HepG2 (cell line): Measurements from ENCODE around the gene TMEM106B. TPM values are rescaled to one million over a fixed set of nuclear protein-coding genes. Genes with fewer than 3 reads are reported as not detected.

Source experiments
- ATAC-seq: fragments of 200-7000 bp; cut with Tn5 transposase; 3 replicates; pipeline ENCODE4 v1.9.1; 2020; ENCODE audit warnings: mild to moderate bottlenecking, moderate library complexity
- BruUV-seq: library from RNA; stranded (reverse); fragments of 400-500 nt; replicated peaks from 2 replicates; lab custom pipeline; 2021; lab: Mats Ljungman, UMichigan
- CTCF ChIA-PET: fragments of 300-600 bp; formaldehyde crosslinking; extraction: SDS; loops from one replicate; lab custom pipeline; 2021; ENCODE audit warnings: low total read pairs, inconsistent platforms, low intra/inter-chr PET ratio; lab: Yijun Ruan, JAX
- POLR2A ChIA-PET: fragments of 350-600 bp; sonication (Branson Sonifier 250); formaldehyde crosslinking; loops from one replicate; lab custom pipeline; 2020; ENCODE audit warnings: antibody characterized with exemption, inconsistent platforms; lab: Yijun Ruan, JAX
- DNase-seq: peaks from one replicate; pipeline ENCODE4 v3.0.0-alpha.2; 2015; ENCODE audit warnings: low spot score
- FAIRE-seq: peaks from 3 replicates; lab custom pipeline; 2011; peaks lifted over from hg19 to GRCh38; lab: Jason Lieb, UNC
- H2AFZ ChIP-seq: one replicate; pipeline ENCODE4 v1.6.1; 2011; ENCODE audit warnings: low read length, inconsistent platforms
- H3K27ac ChIP-seq: fragments of 300-600 bp; 3 replicates; pipeline ENCODE4 v1.8.0; 2011; ENCODE audit warnings: mixed run types, mild to moderate bottlenecking, mixed read lengths, low read length, inconsistent platforms; ENCODE audit not compliant: insufficient read depth; ENCODE audit errors: extremely low read length
- H3K27me3 ChIP-seq, 2 experiments: fragments of 200-600 bp in 1 of 2; 2 replicates in 1 of 2; 3 replicates in 1 of 2; pipeline versions ENCODE4 v1.6.0 to v1.8.0; 2011; ENCODE audit warnings: low read length in 2 of 2, mild to moderate bottlenecking in 2 of 2, moderate library complexity in 2 of 2, inconsistent platforms in 1 of 2; ENCODE audit not compliant: insufficient read depth in 2 of 2, control insufficient read depth in 1 of 2
- H3K36me3 ChIP-seq, 2 experiments: fragments of 200-600 bp in 1 of 2; replicated peaks in 1 of 2; 2 replicates in 1 of 2; 3 replicates in 1 of 2; pipeline versions ENCODE4 v1.5.1 to v1.8.0; 2011; ENCODE audit warnings: low read length in 2 of 2, inconsistent platforms in 1 of 2; ENCODE audit not compliant: insufficient read depth in 2 of 2, control insufficient read depth in 1 of 2
- H3K4me1 ChIP-seq: 2 replicates; pipeline ENCODE4 v1.5.1; 2012; ENCODE audit warnings: low read length, inconsistent platforms; ENCODE audit not compliant: insufficient read depth
- H3K4me2 ChIP-seq: 2 replicates; pipeline ENCODE4 v1.6.0; 2011; ENCODE audit warnings: low read depth, low read length, inconsistent platforms
- H3K4me3 ChIP-seq, 3 experiments: fragments of 200-600 bp in 1 of 3; sonication (generic), shearing (Covaris generic) in 1 of 3; replicated peaks in 1 of 3; 2 replicates each; pipeline ENCODE4 v1.5.1; 2011 to 2016; ENCODE audit warnings: low read length in 3 of 3, inconsistent platforms in 2 of 3, low read depth in 2 of 3, mild to moderate bottlenecking in 2 of 3, control low read depth in 1 of 3, mixed read lengths in 1 of 3; ENCODE audit not compliant: insufficient read depth in 1 of 3
- H3K79me2 ChIP-seq: one replicate; pipeline ENCODE4 v1.6.1; 2011; ENCODE audit warnings: low read length, inconsistent platforms; ENCODE audit not compliant: insufficient read depth
- H3K9ac ChIP-seq: 2 replicates; pipeline ENCODE4 v1.6.0; 2011; ENCODE audit warnings: mild to moderate bottlenecking, low read depth, low read length, inconsistent platforms; ENCODE audit not compliant: insufficient read depth
- H3K9me3 ChIP-seq: 2 replicates; pipeline ENCODE4 v1.5.1; 2012; ENCODE audit warnings: mild to moderate bottlenecking, low read length
- H4K20me1 ChIP-seq: 2 replicates; pipeline ENCODE4 v1.6.0; 2011; ENCODE audit warnings: inconsistent platforms, mild to moderate bottlenecking, low read length, moderate library complexity; ENCODE audit not compliant: insufficient read depth
- ATAD3A ChIP-seq: sonication (generic); formaldehyde crosslinking; IDR thresholded peaks from 2 replicates; pipeline ENCODE4 v1.4.0; 2020; ENCODE audit warnings: missing genetic modification reagents
- ELF4 ChIP-seq: sonication (generic); formaldehyde crosslinking; IDR thresholded peaks from 2 replicates; pipeline ENCODE4 v1.5.0; 2020; ENCODE audit warnings: missing genetic modification reagents, mild to moderate bottlenecking, moderate library complexity, borderline replicate concordance
- HDAC6 ChIP-seq: fragments of 200-600 bp; sonication (generic); IDR thresholded peaks from 2 replicates; pipeline ENCODE4 v1.7.0; 2017; ENCODE audit warnings: mild to moderate bottlenecking, antibody characterized with exemption, low read length, low read depth
- MEF2D ChIP-seq: sonication (generic); formaldehyde crosslinking; IDR thresholded peaks from 2 replicates; pipeline ENCODE4 v1.5.1; 2020; ENCODE audit warnings: mild to moderate bottlenecking, missing genetic modification reagents
- ZNF205 ChIP-seq: IDR thresholded peaks from 2 replicates; pipeline ENCODE4 v1.6.1; 2018; ENCODE audit warnings: missing biosample characterization, missing genetic modification reagents
- ZNF530 ChIP-seq: sonication (generic); formaldehyde crosslinking; IDR thresholded peaks from 2 replicates; pipeline ENCODE4 v1.5.0; 2020; ENCODE audit warnings: low read depth, mild to moderate bottlenecking, missing genetic modification reagents
- WGBS: methylation state at CpG from one replicate; pipeline ENCODE4 v1.1.6; 2017; ENCODE audit warnings: low lambda C conversion rate; 5-methylcytosine and 5-hydroxymethylcytosine counted together
- in situ Hi-C: cut with HindIII; loops from 2 replicates; pipeline ENCODE4 v1.10.0; 2017; ENCODE audit warnings: low pct_unique_long_range_greater_than_20kb; ENCODE audit not compliant: extremely low pct_ligation_motif_present
- intact Hi-C: fragments of 100-400 bp; cut with micrococcal nuclease; formaldehyde crosslinking; loops from one replicate; pipeline ENCODE4 v1.10.0; 2022; ENCODE audit not compliant: unreplicated experiment
- polyA plus RNA-seq, 8 experiments: library from polyadenylated mRNA; depleted of rRNA in 3 of 8; stranded (reverse) in 7 of 8; unstranded in 1 of 8; fragments of >200 nt; fragmentation: Illumina TruSeq in 4 of 8; extraction: Trizol in 4 of 8; gene quantifications; 2 replicates each; pipeline versions ENCODE4 v1.2.1 to v1.2.3, GENCODE V29; 2011 to 2016; ENCODE audit warnings: low read depth in 4 of 8, missing spikeins in 1 of 8, mixed read lengths in 1 of 8; ENCODE audit not compliant: insufficient read depth in 1 of 8
- total RNA-seq, 5 experiments: library from RNA; depleted of rRNA; stranded (reverse); fragments of >200 nt; fragmentation: Illumina TruSeq; extraction: Trizol; gene quantifications; 2 replicates each; pipeline ENCODE4 v1.2.3, GENCODE V29; 2016; ENCODE audit warnings: low read depth in 1 of 5
- TF ChIP-seq, protein P1 (sequence below): sonication (generic); formaldehyde crosslinking; IDR thresholded peaks from 2 replicates; pipeline ENCODE4 v1.5.0; 2020; ENCODE audit warnings: mild to moderate bottlenecking, missing genetic modification reagents, borderline replicate concordance
- TF ChIP-seq, protein P2 (sequence below): sonication (generic); formaldehyde crosslinking; IDR thresholded peaks from 2 replicates; pipeline ENCODE4 v1.4.0; 2020; ENCODE audit warnings: mild to moderate bottlenecking, missing genetic modification reagents, borderline replicate concordance
- TF ChIP-seq, protein P3 (sequence below): sonication (generic); formaldehyde crosslinking; IDR thresholded peaks from 2 replicates; pipeline ENCODE4 v1.4.0; 2020; ENCODE audit warnings: missing genetic modification reagents

The TMEM106B gene
- total and polyA plus RNA-seq, 2 of the 13 experiments (the other 11 are each of a cell fraction or from before 2014, with no cell fraction given) = 16.8 to 25.1 TPM

DNA sequence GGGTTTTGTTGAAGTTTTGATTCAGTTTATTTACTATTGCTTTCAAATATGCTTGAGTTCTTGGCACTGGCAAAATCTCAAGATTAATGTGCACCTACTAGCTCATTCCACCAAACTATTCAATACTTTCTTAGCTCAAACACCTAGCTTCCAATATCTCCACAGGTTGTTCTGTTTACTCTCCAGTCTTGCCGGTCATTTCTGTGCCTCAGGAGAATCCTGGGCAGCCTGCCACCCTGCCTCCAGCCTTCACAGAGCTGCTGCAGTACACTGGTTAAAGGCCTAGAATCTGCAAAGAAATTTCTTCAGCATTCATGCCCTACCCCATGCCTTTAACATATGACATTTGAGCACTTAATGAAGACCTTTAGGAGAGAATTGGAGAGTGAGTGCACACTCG lies 4.0 kb upstream of the TMEM106B start:
- H3K27me3 ChIP-seq = no peaks in the 10 kb centered on the region; a peak in 1 of 5 replicates
- in situ Hi-C loops (no loop called here), intact Hi-C loops (no loop called here)
- no peaks in the 10 kb centered on the region for H3K36me3 ChIP-seq
- no peaks in the 10 kb centered on the region for H4K20me1 ChIP-seq
- no peak overlapping the region for H3K9ac ChIP-seq
- H3K4me1 ChIP-seq = peaks cover 11% of the 10 kb centered on the region; the same call in 1 of the 2 replicates
- no peaks in the 10 kb centered on the region for H3K9me3 ChIP-seq
- WGBS = 3% methylated on average over 2 of the region's 2 CpGs
- H3K4me3 ChIP-seq = no peak overlapping the region
- ATAC-seq = no peak
- BruUV-seq = no TSS peak
- H3K79me2 ChIP-seq = no peaks in the 10 kb centered on the region
- peak overlapping the region; percentile 56 for H2AFZ ChIP-seq
- no peak for FAIRE-seq
- no peak for TF ChIP-seq ZNF205 (CRISPR knock-in tag)
- TF ChIP-seq HDAC6 = no peak
- TF ChIP-seq ATAD3A (CRISPR knock-in tag) = no peak
- TF ChIP-seq MEF2D (CRISPR knock-in tag) = no peak
- TF ChIP-seq, protein P1, sequence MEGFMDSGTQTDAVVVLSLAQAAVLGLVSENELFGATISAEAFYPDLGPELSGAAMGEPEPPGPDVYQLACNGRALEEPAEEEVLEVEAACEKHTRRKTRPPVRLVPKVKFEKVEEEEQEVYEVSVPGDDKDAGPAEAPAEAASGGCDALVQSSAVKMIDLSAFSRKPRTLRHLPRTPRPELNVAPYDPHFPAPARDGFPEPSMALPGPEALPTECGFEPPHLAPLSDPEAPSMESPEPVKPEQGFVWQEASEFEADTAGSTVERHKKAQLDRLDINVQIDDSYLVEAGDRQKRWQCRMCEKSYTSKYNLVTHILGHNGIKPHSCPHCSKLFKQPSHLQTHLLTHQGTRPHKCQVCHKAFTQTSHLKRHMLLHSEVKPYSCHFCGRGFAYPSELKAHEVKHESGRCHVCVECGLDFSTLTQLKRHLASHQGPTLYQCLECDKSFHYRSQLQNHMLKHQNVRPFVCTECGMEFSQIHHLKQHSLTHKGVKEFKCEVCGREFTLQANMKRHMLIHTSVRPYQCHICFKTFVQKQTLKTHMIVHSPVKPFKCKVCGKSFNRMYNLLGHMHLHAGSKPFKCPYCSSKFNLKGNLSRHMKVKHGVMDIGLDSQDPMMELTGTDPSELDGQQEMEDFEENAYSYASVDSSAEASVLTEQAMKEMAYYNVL = no peak
- TF ChIP-seq ELF4 (CRISPR knock-in tag) = no peak
- TF ChIP-seq, protein P2, sequence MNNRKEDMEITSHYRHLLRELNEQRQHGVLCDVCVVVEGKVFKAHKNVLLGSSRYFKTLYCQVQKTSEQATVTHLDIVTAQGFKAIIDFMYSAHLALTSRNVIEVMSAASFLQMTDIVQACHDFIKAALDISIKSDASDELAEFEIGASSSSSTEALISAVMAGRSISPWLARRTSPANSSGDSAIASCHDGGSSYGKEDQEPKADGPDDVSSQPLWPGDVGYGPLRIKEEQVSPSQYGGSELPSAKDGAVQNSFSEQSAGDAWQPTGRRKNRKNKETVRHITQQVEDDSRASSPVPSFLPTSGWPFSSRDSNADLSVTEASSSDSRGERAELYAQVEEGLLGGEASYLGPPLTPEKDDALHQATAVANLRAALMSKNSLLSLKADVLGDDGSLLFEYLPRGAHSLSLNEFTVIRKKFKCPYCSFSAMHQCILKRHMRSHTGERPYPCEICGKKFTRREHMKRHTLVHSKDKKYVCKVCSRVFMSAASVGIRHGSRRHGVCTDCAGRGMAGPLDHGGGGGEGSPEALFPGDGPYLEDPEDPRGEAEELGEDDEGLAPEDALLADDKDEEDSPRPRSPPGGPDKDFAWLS (CRISPR knock-in tag) = no peak
- TF ChIP-seq, protein P3, sequence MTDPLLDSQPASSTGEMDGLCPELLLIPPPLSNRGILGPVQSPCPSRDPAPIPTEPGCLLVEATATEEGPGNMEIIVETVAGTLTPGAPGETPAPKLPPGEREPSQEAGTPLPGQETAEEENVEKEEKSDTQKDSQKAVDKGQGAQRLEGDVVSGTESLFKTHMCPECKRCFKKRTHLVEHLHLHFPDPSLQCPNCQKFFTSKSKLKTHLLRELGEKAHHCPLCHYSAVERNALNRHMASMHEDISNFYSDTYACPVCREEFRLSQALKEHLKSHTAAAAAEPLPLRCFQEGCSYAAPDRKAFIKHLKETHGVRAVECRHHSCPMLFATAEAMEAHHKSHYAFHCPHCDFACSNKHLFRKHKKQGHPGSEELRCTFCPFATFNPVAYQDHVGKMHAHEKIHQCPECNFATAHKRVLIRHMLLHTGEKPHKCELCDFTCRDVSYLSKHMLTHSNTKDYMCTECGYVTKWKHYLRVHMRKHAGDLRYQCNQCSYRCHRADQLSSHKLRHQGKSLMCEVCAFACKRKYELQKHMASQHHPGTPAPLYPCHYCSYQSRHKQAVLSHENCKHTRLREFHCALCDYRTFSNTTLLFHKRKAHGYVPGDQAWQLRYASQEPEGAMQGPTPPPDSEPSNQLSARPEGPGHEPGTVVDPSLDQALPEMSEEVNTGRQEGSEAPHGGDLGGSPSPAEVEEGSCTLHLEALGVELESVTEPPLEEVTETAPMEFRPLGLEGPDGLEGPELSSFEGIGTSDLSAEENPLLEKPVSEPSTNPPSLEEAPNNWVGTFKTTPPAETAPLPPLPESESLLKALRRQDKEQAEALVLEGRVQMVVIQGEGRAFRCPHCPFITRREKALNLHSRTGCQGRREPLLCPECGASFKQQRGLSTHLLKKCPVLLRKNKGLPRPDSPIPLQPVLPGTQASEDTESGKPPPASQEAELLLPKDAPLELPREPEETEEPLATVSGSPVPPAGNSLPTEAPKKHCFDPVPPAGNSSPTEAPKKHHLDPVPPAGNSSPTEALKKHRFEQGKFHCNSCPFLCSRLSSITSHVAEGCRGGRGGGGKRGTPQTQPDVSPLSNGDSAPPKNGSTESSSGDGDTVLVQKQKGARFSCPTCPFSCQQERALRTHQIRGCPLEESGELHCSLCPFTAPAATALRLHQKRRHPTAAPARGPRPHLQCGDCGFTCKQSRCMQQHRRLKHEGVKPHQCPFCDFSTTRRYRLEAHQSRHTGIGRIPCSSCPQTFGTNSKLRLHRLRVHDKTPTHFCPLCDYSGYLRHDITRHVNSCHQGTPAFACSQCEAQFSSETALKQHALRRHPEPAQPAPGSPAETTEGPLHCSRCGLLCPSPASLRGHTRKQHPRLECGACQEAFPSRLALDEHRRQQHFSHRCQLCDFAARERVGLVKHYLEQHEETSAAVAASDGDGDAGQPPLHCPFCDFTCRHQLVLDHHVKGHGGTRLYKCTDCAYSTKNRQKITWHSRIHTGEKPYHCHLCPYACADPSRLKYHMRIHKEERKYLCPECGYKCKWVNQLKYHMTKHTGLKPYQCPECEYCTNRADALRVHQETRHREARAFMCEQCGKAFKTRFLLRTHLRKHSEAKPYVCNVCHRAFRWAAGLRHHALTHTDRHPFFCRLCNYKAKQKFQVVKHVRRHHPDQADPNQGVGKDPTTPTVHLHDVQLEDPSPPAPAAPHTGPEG = no peak
- no peak for TF ChIP-seq ZNF530 (CRISPR knock-in tag)
- no peak overlapping the region; the same call in 1 of the 2 replicates for H3K4me2 ChIP-seq
- no peak for DNase-seq
- ChIA-PET POLR2A (no interaction called here), CTCF (no interaction called here)
- no peak overlapping the region for H3K27ac ChIP-seq
